HG02610 (cell line): ENCODE results near the gene DLG4.

Experiments used
- ATAC-seq: cut with Tn5 transposase; IDR thresholded peaks from one replicate; pipeline ENCODE4 v1.9.1; 2021; ENCODE audit warnings: mild to moderate bottlenecking, moderate library complexity; ENCODE audit not compliant: unreplicated experiment

Gene DLG4

GRCh38 chr17:7233701-7234082 is 14.1 kb upstream of the DLG4 start:
- no peak for ATAC-seq

GRCh38 chr17:7232114-7232513 is 12.5 kb upstream of the DLG4 start:
- no peak for ATAC-seq

- no peak for ATAC-seq
Observed at GRCh38 chr17:7229504-7229903, 9.9 kb upstream of the DLG4 start.

GRCh38 chr17:7228920-7229319 is 9.3 kb upstream of the DLG4 start:
- no peak for ATAC-seq

- ATAC-seq: no peak
Observed at GRCh38 chr17:7226721-7227710, 7.4 kb upstream of the DLG4 start.

- ATAC-seq: no peak
Observed at GRCh38 chr17:7225711-7226331, 6.2 kb upstream of the DLG4 start.

- no peak for ATAC-seq
Observed at GRCh38 chr17:7224661-7225111, 5.0 kb upstream of the DLG4 start.

- no peak for ATAC-seq
Observed at GRCh38 chr17:7224110-7224509, 4.5 kb upstream of the DLG4 start.

- no peak for ATAC-seq
Observed at GRCh38 chr17:7223375-7223774, 3.7 kb upstream of the DLG4 start.

- ATAC-seq: no peak
Observed at GRCh38 chr17:7222972-7223292, 3.3 kb upstream of the DLG4 start.

- no peak for ATAC-seq
Observed at GRCh38 chr17:7222093-7222971, 2.7 kb upstream of the DLG4 start.

- no peak for ATAC-seq
Observed at GRCh38 chr17:7221278-7222092, 1.8 kb upstream of the DLG4 start.

GRCh38 chr17:7220593-7221277 is 1.1 kb upstream of the DLG4 start:
- ATAC-seq: no peak

- ATAC-seq: no peak
Observed at GRCh38 chr17:7219229-7219811, 316 bp downstream of the DLG4 start.

- ATAC-seq: no peak
Observed at GRCh38 chr17:7218758-7219157, 878 bp downstream of the DLG4 start.

- no peak for ATAC-seq
Observed at GRCh38 chr17:7218166-7218565, 1.5 kb downstream of the DLG4 start.

- ATAC-seq: no peak
Observed at GRCh38 chr17:7217113-7217987, 2.3 kb downstream of the DLG4 start.

- ATAC-seq: no peak
Observed at GRCh38 chr17:7216242-7217112, 3.2 kb downstream of the DLG4 start.
